ENCODE results near the gene LRPAP1. TPM values are rescaled to one million over a fixed set of nuclear protein-coding genes. Genes with fewer than 3 reads are reported as not detected.

The LRPAP1 gene
- total RNA-seq, 1 donor from 2014 or later = 147 TPM

DNA sequence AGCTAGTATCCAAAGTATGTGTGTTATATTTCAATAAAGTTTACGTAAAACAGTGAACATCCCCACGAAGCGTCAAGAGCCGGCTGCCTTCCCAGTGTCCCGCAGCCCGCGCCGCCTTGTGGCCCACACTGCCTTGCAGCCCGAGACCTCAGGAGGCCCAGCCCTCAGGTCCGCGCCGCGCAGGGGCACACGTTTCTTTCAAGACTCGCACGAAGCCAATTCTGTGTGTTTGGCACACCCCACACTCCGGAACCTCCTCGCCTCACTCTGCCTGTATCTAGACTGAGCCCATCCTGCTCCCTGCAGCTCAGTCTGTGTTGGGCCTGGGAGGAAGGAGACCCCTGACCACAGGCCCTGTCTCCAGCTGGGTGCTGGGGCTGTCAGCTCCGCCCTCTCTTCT is 5.8 kb downstream of the LRPAP1 start:
- no peak overlapping the region for H3K4me3 ChIP-seq (ENCODE audit: low read depth, low read length)
- TF ChIP-seq, protein P1, sequence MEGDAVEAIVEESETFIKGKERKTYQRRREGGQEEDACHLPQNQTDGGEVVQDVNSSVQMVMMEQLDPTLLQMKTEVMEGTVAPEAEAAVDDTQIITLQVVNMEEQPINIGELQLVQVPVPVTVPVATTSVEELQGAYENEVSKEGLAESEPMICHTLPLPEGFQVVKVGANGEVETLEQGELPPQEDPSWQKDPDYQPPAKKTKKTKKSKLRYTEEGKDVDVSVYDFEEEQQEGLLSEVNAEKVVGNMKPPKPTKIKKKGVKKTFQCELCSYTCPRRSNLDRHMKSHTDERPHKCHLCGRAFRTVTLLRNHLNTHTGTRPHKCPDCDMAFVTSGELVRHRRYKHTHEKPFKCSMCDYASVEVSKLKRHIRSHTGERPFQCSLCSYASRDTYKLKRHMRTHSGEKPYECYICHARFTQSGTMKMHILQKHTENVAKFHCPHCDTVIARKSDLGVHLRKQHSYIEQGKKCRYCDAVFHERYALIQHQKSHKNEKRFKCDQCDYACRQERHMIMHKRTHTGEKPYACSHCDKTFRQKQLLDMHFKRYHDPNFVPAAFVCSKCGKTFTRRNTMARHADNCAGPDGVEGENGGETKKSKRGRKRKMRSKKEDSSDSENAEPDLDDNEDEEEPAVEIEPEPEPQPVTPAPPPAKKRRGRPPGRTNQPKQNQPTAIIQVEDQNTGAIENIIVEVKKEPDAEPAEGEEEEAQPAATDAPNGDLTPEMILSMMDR (IDR thresholded peaks at IDR 0.05; ENCODE audit: insufficient read depth, low read length, poor library complexity, severe bottlenecking) = no peak
- H3K36me3 ChIP-seq (ENCODE audit: control insufficient read depth, insufficient read depth, low read length) = peaks cover 3% of the 10 kb centered on the region
- no peak for DNase-seq (ENCODE audit: low read depth)
- no peaks in the 10 kb centered on the region for H3K27me3 ChIP-seq (ENCODE audit: control insufficient read depth, insufficient read depth, low read length)

DNA sequence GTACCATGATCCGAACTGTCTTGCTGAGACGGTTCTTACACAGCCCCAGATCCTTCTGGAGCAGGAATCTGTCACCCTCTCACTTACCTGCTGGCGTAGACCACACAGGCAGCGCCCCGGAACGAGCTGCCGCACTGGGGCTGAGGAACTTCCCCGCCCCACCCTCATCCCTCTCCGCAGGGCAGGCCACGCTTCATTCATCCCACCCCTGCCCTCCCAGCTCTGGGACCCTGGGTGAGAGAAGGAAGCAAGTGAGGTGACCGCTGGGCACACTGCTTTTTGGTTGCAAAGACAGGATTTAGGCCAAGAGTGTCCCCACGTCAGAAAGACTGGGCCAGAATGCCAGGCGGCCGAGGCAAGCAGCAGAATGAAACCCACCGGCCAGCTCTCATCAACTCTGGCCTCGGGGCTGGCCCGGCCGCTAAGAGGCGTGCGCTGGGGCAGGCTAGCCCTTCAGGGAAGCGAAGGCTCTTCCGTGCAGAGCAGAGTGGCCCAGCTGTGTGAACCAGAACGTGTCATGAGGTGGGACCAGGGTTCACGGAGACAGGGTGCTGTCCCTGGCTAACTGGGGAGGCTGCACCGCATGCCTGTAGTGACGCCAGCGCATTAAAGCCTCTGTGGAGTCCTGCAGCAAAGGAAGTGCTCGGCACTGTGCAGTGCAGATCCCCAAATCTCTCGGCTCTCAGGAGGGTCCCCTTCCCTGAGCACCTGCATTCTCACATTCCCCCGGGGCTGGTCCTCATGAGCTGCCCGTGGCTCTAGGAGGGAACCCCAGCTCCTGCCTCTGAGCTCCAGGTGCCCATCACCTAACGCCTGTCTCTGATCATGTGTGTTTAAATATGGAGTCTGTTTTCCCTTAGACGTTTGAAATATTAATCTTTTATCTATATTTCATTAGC is 6.4 kb downstream of the LRPAP1 start:
- no peak overlapping the region for H3K4me3 ChIP-seq (ENCODE audit: low read depth, low read length)
- H3K27me3 ChIP-seq (ENCODE audit: control insufficient read depth, insufficient read depth, low read length) = no peaks in the 10 kb centered on the region
- H3K36me3 ChIP-seq (ENCODE audit: control insufficient read depth, insufficient read depth, low read length) = peaks cover 3% of the 10 kb centered on the region
- TF ChIP-seq, protein P1 (IDR thresholded peaks at IDR 0.05; ENCODE audit: insufficient read depth, low read length, poor library complexity, severe bottlenecking) = no peak
- DNase-seq (ENCODE audit: low read depth) = no peak

DNA sequence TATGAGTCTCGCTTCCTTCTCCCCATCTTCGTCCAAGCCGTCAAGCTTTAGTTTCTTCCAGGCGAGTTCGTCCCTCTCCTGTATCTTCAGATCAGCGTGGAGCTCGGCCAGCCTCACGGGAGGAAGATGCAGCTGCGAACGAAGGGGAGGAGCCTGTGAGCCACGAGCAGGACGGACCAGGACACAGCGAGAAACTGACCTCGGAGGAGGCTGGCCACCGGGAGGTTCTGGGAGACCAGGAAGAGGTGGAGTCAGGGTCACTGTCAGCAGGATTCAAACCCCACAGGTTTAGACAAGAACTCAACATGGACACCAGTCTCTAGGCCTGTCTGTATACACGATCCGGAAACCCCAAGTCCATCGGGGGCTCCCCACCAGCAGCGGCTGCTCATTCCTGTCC is 7.3 kb downstream of the LRPAP1 start:
- TF ChIP-seq, protein P1 (IDR thresholded peaks at IDR 0.05; ENCODE audit: insufficient read depth, low read length, poor library complexity, severe bottlenecking) = no peak
- H3K27me3 ChIP-seq (ENCODE audit: control insufficient read depth, insufficient read depth, low read length) = no peaks in the 10 kb centered on the region
- H3K36me3 ChIP-seq (ENCODE audit: control insufficient read depth, insufficient read depth, low read length) = peaks cover 3% of the 10 kb centered on the region
- no peak for DNase-seq (ENCODE audit: low read depth)
- H3K4me3 ChIP-seq (ENCODE audit: low read depth, low read length) = no peak overlapping the region

DNA sequence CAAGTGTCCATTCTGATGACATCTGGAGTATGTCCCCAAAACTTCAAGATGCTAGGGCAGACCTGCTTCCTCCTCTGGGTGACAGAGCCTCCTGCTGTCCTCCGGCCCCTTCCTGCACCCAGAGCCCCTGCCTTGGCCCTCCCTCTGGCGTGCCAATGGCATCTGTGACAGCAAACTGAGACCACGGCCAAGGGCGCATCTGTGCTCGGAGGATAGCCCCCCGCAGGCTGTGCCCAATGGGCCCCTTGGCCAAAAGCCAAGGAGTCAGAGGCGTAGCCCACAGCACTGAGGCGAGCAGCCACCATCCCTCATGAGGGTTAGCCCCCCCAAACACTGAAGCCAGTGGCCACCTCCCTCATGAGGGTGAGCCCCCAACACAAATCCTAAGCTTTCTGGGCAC is 7.9 kb downstream of the LRPAP1 start:
- Histone ChIP-seq H3K4me3 (ENCODE audit: low read depth, low read length) (no peak overlapping the region), H3K27me3 (ENCODE audit: control insufficient read depth, insufficient read depth, low read length) (no peaks in the 10 kb centered on the region), H3K36me3 (ENCODE audit: control insufficient read depth, insufficient read depth, low read length) (peaks cover 2% of the 10 kb centered on the region)
- DNase-seq (ENCODE audit: low read depth) = no peak
- TF ChIP-seq, protein P1 (IDR thresholded peaks at IDR 0.05; ENCODE audit: insufficient read depth, low read length, poor library complexity, severe bottlenecking) = no peak

DNA sequence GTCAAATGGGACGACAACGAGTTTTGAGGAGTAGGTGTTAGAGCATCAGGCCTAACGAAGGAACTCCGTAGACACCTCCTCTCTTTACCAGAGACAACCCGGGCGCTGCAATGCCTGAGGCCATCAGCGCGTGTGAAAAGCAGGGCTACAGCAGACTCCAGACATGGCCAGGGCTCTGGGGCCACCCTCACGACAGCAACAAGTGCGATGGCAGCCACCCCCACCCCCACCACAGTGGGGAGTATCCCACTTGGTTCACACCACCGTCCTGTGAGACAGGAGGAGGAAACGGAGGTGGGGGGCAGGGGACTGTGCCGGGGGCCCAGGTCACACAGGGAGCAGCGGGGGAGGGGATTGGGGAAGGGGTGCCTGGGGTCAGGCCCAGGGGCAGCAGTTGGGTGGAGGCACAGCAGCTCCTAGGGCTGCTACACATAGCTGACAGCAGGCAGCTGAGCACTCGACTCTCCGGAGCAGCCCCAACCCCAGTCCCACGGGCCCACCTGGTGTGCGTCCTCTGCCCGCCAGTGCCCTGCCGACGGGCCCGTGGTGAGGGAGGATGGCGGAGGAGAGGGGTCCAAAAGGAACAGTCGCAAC is 8.5 kb downstream of the LRPAP1 start:
- DNase-seq (ENCODE audit: low read depth) = no peak
- no peaks in the 10 kb centered on the region for H3K27me3 ChIP-seq (ENCODE audit: control insufficient read depth, insufficient read depth, low read length)
- H3K4me3 ChIP-seq (ENCODE audit: low read depth, low read length) = no peak overlapping the region
- peaks cover 2% of the 10 kb centered on the region for H3K36me3 ChIP-seq (ENCODE audit: control insufficient read depth, insufficient read depth, low read length)
- TF ChIP-seq, protein P1 (IDR thresholded peaks at IDR 0.05; ENCODE audit: insufficient read depth, low read length, poor library complexity, severe bottlenecking) = no peak
